Panc1 (cell line): ENCODE results near the gene ARHGAP6. TPM values are rescaled to one million over a fixed set of nuclear protein-coding genes. Genes with fewer than 3 reads are reported as not detected.

Source experiments
- ATAC-seq: fragments of 200-7000 bp; cut with Tn5 transposase; 2 replicates; pipeline ENCODE4 v1.9.1; 2020; ENCODE audit warnings: mild to moderate bottlenecking, moderate library complexity
- BruUV-seq: library from RNA; stranded (reverse); fragments of 400-500 nt; replicated peaks from 2 replicates; lab custom pipeline; 2021; lab: Mats Ljungman, UMichigan
- CTCF ChIA-PET: fragments of 300-600 bp; sonication (Branson Sonifier 250); formaldehyde crosslinking; loops from one replicate; lab custom pipeline; 2022; ENCODE audit warnings: antibody characterized with exemption; lab: Charles Lee
- POLR2A ChIA-PET: fragments of 300-600 bp; sonication (Branson Sonifier 250); formaldehyde crosslinking; loops from one replicate; lab custom pipeline; 2022; ENCODE audit warnings: antibody characterized with exemption; lab: Charles Lee
- DNase-seq: peaks from one replicate; pipeline ENCODE4 v3.0.0-alpha.2; 2010; ENCODE audit warnings: low read depth, low spot score
- H3K27ac ChIP-seq: 2 replicates; pipeline ENCODE4 v1.5.1; 2011; ENCODE audit warnings: mild to moderate bottlenecking, low read length, inconsistent platforms
- H3K27me3 ChIP-seq: fragments of 200-500 bp; sonication (Bioruptor generic); 2 replicates; pipeline ENCODE4 v1.6.0; 2014; ENCODE audit warnings: low read length, inconsistent platforms; ENCODE audit not compliant: control insufficient read depth, insufficient read depth
- H3K36me3 ChIP-seq: fragments of 200-500 bp; sonication (Bioruptor generic); 2 replicates; pipeline ENCODE4 v1.5.1; 2014; ENCODE audit warnings: inconsistent platforms, mild to moderate bottlenecking, low read length, moderate library complexity; ENCODE audit not compliant: control insufficient read depth, insufficient read depth
- H3K4me1 ChIP-seq: 2 replicates; pipeline ENCODE4 v1.5.1; 2011; ENCODE audit warnings: inconsistent platforms, mild to moderate bottlenecking, low read length, moderate library complexity; ENCODE audit not compliant: control insufficient read depth, insufficient read depth
- H3K4me3 ChIP-seq, 2 experiments: 2 replicates each; pipeline ENCODE4 v1.5.1; 2011 to 2012; ENCODE audit warnings: low read depth in 2 of 2, low read length in 2 of 2, mild to moderate bottlenecking in 2 of 2, inconsistent platforms in 1 of 2, moderate library complexity in 1 of 2
- H3K9me3 ChIP-seq: fragments of 200-500 bp; sonication (Bioruptor generic); 2 replicates; pipeline ENCODE4 v1.5.1; 2014; ENCODE audit warnings: low read depth, mild to moderate bottlenecking, inconsistent platforms, low read length, moderate library complexity; ENCODE audit not compliant: control insufficient read depth, insufficient read depth
- POLR2AphosphoS5 ChIP-seq: IDR thresholded peaks from 2 replicates; pipeline ENCODE4 v1.6.1; 2012; ENCODE audit warnings: mild to moderate bottlenecking, low read depth, low read length, moderate library complexity
- SIN3A ChIP-seq: IDR thresholded peaks from 2 replicates; pipeline ENCODE4 v1.6.1; 2012; ENCODE audit warnings: low read depth, mild to moderate bottlenecking, low read length, moderate library complexity, borderline replicate concordance; ENCODE audit not compliant: insufficient read depth
- TCF7L2 ChIP-seq: IDR thresholded peaks from 2 replicates; pipeline ENCODE4 v1.6.1; 2011; ENCODE audit warnings: mild to moderate bottlenecking, low read depth, low read length, inconsistent platforms
- in situ Hi-C: cut with HindIII; loops from 2 replicates; pipeline ENCODE4 v1.10.0; 2016; ENCODE audit warnings: low sequenced_read_pairs, low pct_unique_long_range_greater_than_20kb
- intact Hi-C: fragments of 100-400 bp; cut with micrococcal nuclease; formaldehyde crosslinking; loops from one replicate; pipeline ENCODE4 v1.10.0; 2022; ENCODE audit not compliant: unreplicated experiment
- total RNA-seq: library from RNA; stranded (reverse); gene quantifications from one replicate; pipeline ENCODE4 v1.2.1, GENCODE V29; 2021; ENCODE audit not compliant: unreplicated experiment
- TF ChIP-seq, protein P1 (sequence below): fragments of 450-650 bp; IDR thresholded peaks from 2 replicates; pipeline ENCODE4 v1.5.1; 2017; ENCODE audit warnings: mild to moderate bottlenecking
- TF ChIP-seq, protein P2 (sequence below), 2 experiments: IDR thresholded peaks; 2 replicates each; pipeline ENCODE4 v1.6.1; 2011 to 2012; ENCODE audit warnings: low read depth in 2 of 2, control low read depth in 1 of 2, low read length in 1 of 2, mild to moderate bottlenecking in 1 of 2, moderate library complexity in 1 of 2; ENCODE audit not compliant: insufficient read depth in 1 of 2

The ARHGAP6 gene
- total RNA-seq, 1 experiment from 2014 or later = 0.13 TPM

DNA sequence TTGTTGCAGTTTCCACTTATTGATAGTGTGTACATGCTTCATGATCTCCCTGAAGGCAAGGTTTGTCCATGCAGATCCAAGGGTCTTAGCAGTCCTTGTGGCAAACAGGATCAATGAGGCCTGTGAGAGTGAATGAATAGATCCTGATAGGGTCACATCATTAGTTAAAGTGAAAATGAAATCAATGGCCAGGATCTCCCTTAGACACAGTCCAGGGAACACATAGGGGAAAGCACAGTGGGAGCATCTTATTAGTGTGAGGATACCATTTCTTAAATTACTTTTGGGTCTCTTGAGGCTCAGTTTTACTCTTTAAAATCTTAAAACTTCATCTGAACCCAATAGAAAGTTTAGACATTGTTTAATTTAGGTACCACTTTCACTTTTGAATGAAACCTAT lies 59.3 kb downstream of the ARHGAP6 start:
- intact Hi-C loops = no loop called here
- no peak for ATAC-seq
- ChIA-PET CTCF (no interaction called here), POLR2A (no interaction called here)
- no peak for DNase-seq
- TF ChIP-seq TCF7L2 (no peak), POLR2AphosphoS5 (no peak), SIN3A (no peak)
- TF ChIP-seq, protein P1, sequence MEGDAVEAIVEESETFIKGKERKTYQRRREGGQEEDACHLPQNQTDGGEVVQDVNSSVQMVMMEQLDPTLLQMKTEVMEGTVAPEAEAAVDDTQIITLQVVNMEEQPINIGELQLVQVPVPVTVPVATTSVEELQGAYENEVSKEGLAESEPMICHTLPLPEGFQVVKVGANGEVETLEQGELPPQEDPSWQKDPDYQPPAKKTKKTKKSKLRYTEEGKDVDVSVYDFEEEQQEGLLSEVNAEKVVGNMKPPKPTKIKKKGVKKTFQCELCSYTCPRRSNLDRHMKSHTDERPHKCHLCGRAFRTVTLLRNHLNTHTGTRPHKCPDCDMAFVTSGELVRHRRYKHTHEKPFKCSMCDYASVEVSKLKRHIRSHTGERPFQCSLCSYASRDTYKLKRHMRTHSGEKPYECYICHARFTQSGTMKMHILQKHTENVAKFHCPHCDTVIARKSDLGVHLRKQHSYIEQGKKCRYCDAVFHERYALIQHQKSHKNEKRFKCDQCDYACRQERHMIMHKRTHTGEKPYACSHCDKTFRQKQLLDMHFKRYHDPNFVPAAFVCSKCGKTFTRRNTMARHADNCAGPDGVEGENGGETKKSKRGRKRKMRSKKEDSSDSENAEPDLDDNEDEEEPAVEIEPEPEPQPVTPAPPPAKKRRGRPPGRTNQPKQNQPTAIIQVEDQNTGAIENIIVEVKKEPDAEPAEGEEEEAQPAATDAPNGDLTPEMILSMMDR = no peak
- TF ChIP-seq, protein P2, sequence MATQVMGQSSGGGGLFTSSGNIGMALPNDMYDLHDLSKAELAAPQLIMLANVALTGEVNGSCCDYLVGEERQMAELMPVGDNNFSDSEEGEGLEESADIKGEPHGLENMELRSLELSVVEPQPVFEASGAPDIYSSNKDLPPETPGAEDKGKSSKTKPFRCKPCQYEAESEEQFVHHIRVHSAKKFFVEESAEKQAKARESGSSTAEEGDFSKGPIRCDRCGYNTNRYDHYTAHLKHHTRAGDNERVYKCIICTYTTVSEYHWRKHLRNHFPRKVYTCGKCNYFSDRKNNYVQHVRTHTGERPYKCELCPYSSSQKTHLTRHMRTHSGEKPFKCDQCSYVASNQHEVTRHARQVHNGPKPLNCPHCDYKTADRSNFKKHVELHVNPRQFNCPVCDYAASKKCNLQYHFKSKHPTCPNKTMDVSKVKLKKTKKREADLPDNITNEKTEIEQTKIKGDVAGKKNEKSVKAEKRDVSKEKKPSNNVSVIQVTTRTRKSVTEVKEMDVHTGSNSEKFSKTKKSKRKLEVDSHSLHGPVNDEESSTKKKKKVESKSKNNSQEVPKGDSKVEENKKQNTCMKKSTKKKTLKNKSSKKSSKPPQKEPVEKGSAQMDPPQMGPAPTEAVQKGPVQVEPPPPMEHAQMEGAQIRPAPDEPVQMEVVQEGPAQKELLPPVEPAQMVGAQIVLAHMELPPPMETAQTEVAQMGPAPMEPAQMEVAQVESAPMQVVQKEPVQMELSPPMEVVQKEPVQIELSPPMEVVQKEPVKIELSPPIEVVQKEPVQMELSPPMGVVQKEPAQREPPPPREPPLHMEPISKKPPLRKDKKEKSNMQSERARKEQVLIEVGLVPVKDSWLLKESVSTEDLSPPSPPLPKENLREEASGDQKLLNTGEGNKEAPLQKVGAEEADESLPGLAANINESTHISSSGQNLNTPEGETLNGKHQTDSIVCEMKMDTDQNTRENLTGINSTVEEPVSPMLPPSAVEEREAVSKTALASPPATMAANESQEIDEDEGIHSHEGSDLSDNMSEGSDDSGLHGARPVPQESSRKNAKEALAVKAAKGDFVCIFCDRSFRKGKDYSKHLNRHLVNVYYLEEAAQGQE (IDR thresholded peaks at IDR 0.05; ENCODE audit: insufficient read depth in 1 of 2, low read depth in 2 of 2, low read length in 1 of 2) = no peak
- in situ Hi-C loops = no loop called here
- H3K4me3 ChIP-seq = no peak overlapping the region
- no peaks in the 10 kb centered on the region for H3K9me3 ChIP-seq
- H3K27ac ChIP-seq = no peak overlapping the region
- H3K27me3 ChIP-seq = no peaks in the 10 kb centered on the region
- BruUV-seq = no TSS peak
- H3K36me3 ChIP-seq = no peaks in the 10 kb centered on the region
- H3K4me1 ChIP-seq = no peaks in the 10 kb centered on the region

- Histone ChIP-seq H3K4me1 (no peaks in the 10 kb centered on the region), H3K27ac (no peak overlapping the region), H3K36me3 (no peaks in the 10 kb centered on the region), H3K9me3 (no peaks in the 10 kb centered on the region), H3K27me3 (no peaks in the 10 kb centered on the region), H3K4me3 (no peak overlapping the region)
- no TSS peak for BruUV-seq
- intact Hi-C loops = no loop called here
- TF ChIP-seq SIN3A = no peak
- TF ChIP-seq, protein P2 (IDR thresholded peaks at IDR 0.05; ENCODE audit: insufficient read depth in 1 of 2, low read depth in 2 of 2, low read length in 1 of 2) = no peak
- no peak for TF ChIP-seq POLR2AphosphoS5
- TF ChIP-seq TCF7L2 = no peak
- TF ChIP-seq, protein P1 = no peak
- in situ Hi-C loops = no loop called here
- POLR2A ChIA-PET = no interaction called here
- DNase-seq (no peak), ATAC-seq (no peak)
- CTCF ChIA-PET = no interaction called here
Observed at GRCh38 chrX:11600578-11600977, 65.1 kb downstream of the ARHGAP6 start.
